OCI-LY7 (cell line): ENCODE results near the gene CFAP157.

Experiments
- EZH2phosphoT487 ChIP-seq: fragments of 200-600 bp; sonication (generic); IDR thresholded peaks from 2 replicates; pipeline ENCODE4 v1.6.1; 2018; ENCODE audit warnings: low read depth, borderline replicate concordance, mild to moderate bottlenecking, mixed run types, antibody characterized with exemption, low read length, moderate library complexity, mixed read lengths
- TF ChIP-seq, protein P1 (sequence below): fragments of 200-600 bp; sonication (generic); conservative IDR thresholded peaks from 2 replicates; pipeline ENCODE4 v1.5.1; 2014; ENCODE audit warnings: mild to moderate bottlenecking, antibody characterized with exemption, low read length, moderate library complexity, mixed read lengths

DNA sequence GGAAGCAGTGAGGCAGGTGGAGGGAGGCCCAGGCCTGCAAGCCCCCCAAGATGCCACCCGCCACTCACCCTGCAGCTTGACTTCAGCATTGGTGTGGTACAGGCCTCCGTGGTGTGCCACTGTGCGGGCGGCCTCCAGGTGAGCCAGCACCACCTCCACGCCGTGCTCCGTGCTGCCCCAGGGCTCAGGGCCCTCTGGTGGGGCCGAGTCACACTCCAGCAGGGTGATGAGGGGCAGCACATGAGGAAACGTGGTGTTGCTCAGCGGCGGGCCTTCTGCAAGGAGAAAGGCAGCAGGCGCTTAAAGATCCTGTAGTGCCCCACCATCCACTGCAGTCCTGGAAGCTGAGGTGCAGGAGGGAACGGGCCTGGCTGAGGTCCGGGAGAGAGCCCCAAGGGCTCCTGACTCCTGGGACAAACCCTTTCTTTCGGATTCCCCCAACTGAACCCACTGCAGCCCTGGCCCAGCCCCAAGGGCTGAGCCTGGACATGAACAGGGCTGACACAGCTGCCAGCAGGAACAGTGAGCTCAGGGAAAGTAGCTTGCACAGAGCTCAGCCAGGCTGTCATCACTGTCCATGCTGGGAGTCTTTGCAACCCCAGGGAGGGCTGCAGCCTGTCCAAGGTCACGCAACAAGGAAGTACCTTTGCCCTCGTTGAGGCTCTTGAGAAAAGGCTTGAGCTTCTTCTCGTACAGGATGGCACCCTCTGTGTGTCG, 33.0 kb downstream of the CFAP157 start:
- TF ChIP-seq, protein P1, sequence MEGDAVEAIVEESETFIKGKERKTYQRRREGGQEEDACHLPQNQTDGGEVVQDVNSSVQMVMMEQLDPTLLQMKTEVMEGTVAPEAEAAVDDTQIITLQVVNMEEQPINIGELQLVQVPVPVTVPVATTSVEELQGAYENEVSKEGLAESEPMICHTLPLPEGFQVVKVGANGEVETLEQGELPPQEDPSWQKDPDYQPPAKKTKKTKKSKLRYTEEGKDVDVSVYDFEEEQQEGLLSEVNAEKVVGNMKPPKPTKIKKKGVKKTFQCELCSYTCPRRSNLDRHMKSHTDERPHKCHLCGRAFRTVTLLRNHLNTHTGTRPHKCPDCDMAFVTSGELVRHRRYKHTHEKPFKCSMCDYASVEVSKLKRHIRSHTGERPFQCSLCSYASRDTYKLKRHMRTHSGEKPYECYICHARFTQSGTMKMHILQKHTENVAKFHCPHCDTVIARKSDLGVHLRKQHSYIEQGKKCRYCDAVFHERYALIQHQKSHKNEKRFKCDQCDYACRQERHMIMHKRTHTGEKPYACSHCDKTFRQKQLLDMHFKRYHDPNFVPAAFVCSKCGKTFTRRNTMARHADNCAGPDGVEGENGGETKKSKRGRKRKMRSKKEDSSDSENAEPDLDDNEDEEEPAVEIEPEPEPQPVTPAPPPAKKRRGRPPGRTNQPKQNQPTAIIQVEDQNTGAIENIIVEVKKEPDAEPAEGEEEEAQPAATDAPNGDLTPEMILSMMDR, result no peak
- TF ChIP-seq EZH2phosphoT487, result no peak
